ENCODE measurements around the gene TMEM263.
A peak's percentile ranks its signal among the peaks of the same experiment; 100 is the strongest.

Gene TMEM263

DNA sequence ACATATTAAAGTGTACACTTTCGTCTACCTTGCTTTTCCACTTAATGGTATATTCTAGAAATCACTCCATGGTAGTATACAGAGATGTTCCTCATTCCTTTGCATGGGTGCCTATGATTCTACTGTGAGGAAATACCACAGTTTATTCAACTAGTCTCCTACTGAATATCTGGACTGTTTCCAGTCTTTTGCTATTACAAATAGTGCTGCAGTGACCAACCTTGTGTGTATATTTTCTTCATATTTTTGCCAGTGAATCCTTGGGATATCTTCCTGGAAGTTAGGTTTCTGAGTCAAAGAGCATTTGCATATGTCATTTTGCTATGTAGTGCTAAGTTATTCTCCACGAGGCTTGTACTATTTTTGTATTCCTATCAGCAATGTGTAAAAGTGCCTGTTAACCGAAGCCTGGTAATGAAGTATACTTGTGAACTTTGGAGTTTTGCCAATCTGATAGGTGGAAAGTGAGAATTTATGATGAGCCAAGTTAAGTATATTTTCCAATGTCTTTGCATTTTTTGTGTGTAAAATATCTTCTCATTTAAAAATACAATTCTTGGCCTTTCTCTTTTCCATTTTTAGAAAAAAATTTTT is 31.3 kb upstream of the TMEM263 start:
- Mint-ChIP-seq H3K9me3 (peaks cover 10 to 13% of the 10 kb centered on the region in 2 donors), H3K4me1 (no peaks in the 10 kb centered on the region), H3K27ac (no peak overlapping the region), H3K4me3 (no peak overlapping the region), H3K27me3 (peaks cover 21% of the 10 kb centered on the region)
- ATAC-seq (no peak), DNase-seq (no peak)

DNA sequence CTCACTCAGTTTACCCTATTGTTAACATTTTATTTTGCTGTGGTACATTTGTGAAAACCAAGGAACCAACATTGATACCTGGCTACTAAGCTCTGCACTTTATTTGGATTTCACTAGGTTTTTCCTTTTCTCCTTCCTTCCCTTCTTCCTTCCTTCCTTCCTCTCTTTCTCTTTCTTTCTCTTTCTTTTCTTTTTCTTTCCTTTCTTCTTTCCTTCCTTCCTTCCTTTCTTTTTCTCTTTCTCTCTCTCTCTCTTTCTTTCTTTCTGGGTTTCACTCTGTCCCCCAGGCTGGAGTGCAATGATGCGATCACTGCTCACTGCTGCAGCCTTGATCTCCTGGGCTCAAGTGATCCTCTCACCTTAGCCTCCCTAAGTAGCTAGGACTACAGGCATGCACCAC is 29.1 kb upstream of the TMEM263 start:
- H3K27ac Mint-ChIP-seq, result no peak overlapping the region
- ATAC-seq (no peak), DNase-seq (no peak)
- H3K27me3 Mint-ChIP-seq, result peaks cover 25% of the 10 kb centered on the region
- H3K4me1 Mint-ChIP-seq, result no peaks in the 10 kb centered on the region
- peaks cover 10 to 13% of the 10 kb centered on the region in 2 donors for H3K9me3 Mint-ChIP-seq
- no peak overlapping the region for H3K4me3 Mint-ChIP-seq

- no peak for ATAC-seq
- H3K9me3 Mint-ChIP-seq, result no peaks in the 10 kb centered on the region
- H3K27me3 Mint-ChIP-seq, result peaks cover 30% of the 10 kb centered on the region
- H3K4me3 Mint-ChIP-seq, result no peak overlapping the region
- H3K27ac Mint-ChIP-seq, result peak overlapping the region in 1 of 2 donors; percentile 43
- no peaks in the 10 kb centered on the region for H3K4me1 Mint-ChIP-seq
- DNase-seq, result no peak
Measured at GRCh38 chr12:106934277-106934676, 21.4 kb upstream of the TMEM263 start.

DNA sequence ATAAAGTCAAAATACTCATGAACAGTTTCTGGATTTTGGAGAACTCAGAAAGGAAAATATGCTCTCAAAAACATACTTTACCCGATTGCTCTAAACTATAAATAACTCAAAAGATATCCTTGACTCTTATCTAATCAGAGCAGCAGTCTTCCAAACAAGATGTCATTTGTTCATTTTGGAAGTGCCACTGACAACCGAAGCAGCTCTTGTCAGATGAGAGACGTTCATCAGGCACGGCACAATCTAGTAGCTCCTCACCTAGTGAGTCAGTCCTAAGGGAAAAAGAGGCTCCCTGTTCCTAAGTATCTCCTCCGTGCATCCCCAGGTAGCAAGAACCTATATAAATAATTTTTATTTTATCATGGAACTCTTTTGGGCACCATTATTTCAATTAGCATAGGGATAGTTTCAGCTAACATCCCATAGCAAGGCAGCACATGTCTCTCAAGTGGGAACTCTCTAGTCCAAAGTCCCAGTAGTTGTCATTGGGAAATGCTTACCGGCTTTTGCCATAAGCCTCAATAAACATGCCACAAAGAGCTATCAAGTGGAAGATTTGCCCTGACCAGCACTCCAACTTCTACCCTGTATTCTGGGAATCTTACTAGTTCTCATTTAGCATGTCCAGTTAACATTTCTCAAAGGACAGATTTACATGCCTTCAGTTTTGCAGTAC is 14.1 kb upstream of the TMEM263 start:
- ATAC-seq (no peak), DNase-seq (no peak)
- H3K27ac Mint-ChIP-seq, result no peak overlapping the region
- H3K27me3 Mint-ChIP-seq, result no peaks in the 10 kb centered on the region
- H3K9me3 Mint-ChIP-seq, result peaks cover 0 to 5% of the 10 kb centered on the region in 2 donors
- no peaks in the 10 kb centered on the region for H3K4me1 Mint-ChIP-seq
- no peak overlapping the region for H3K4me3 Mint-ChIP-seq

DNA sequence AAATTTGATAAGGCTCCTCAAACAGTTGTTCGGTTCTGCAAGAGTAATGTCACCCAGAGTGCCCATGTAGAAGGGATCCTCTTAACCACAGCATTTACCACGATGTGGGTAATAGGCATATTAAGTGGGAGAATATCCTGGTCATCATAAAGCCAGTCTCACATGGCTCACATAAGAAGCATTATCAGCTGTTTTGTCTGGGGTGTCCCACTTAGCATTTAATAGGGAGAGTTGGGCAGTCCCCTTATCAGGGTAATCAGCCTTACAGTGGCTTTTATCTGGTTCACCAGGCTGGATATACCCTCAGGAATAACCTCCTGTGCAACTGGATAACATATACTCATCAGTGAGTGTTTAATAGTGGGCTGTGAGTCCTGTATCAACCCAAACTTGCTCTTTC is 12.9 kb upstream of the TMEM263 start:
- ATAC-seq (no peak), DNase-seq (no peak)
- Mint-ChIP-seq H3K9me3 (peaks cover 2 to 5% of the 10 kb centered on the region in 2 donors), H3K4me3 (no peak overlapping the region), H3K4me1 (no peaks in the 10 kb centered on the region), H3K27ac (no peak overlapping the region), H3K27me3 (no peaks in the 10 kb centered on the region)

GRCh38 chr12:106945261-106945851 is 10.4 kb upstream of the TMEM263 start:
- DNase-seq (no peak), ATAC-seq (no peak)
- Mint-ChIP-seq H3K27ac (no peak overlapping the region), H3K4me3 (no peak overlapping the region), H3K4me1 (no peaks in the 10 kb centered on the region), H3K9me3 (peaks cover 21 to 27% of the 10 kb centered on the region in 2 donors), H3K27me3 (no peaks in the 10 kb centered on the region)

- DNase-seq, result no peak
- peaks cover 23 to 27% of the 10 kb centered on the region in 2 donors for H3K9me3 Mint-ChIP-seq
- ATAC-seq, result no peak
- no peak overlapping the region for H3K4me3 Mint-ChIP-seq
- H3K27me3 Mint-ChIP-seq, result no peaks in the 10 kb centered on the region
- no peak overlapping the region for H3K27ac Mint-ChIP-seq
- no peaks in the 10 kb centered on the region for H3K4me1 Mint-ChIP-seq
Measured at GRCh38 chr12:106947461-106947860, 8.2 kb upstream of the TMEM263 start.

GRCh38 chr12:106950591-106950990 is 5.1 kb upstream of the TMEM263 start:
- ATAC-seq (no peak), DNase-seq (no peak)
- H3K9me3 Mint-ChIP-seq, result peaks cover 20 to 27% of the 10 kb centered on the region in 2 donors
- no peaks in the 10 kb centered on the region for H3K27me3 Mint-ChIP-seq
- H3K27ac Mint-ChIP-seq, result no peak overlapping the region
- H3K4me3 Mint-ChIP-seq, result no peak overlapping the region
- H3K4me1 Mint-ChIP-seq, result peaks cover 17% of the 10 kb centered on the region

DNA sequence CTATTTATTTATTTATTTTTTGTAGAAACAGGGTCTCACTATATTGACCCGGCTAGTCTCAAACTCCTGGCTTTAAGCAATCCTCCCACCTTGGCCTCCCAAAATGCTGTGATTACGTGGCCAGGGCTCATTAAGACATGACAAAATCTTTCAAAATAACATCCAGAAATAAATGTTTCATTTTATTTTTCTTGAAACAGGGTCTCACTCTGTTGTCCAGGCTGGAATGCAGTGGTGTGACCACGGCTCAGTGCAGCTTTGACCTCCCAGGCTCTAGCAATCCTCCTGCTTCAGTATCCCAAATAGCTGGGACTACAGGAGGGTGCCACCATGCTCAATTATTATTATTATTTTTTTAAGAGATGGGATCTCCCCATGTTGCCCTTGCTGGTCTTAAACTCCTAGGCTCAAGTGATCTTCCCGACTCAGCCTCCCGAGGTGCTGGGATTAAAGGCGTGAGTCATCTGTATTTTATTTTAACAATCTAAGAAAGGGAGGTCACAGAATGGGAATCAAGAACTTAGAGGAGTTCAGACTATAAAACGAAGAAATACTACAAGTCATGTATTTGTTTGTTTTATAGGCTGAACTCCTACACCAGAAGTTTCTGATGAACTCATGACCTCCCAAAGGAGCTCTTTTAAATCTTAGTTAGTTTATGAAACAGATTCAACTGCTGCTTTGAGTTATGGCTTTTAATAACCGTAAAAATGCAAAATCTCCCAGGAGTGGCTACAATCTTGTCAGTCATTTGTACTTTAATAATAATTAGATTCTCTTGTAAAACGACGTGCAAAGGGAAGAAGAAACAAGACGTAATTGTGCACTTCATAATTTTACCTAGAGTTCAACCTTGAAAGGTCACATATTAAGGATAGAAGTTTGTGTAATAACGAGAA is 2.1 kb upstream of the TMEM263 start:
- peak overlapping the region; percentile 16 to 17 for H3K4me3 Mint-ChIP-seq
- peaks cover 28% of the 10 kb centered on the region for H3K4me1 Mint-ChIP-seq
- no peak for DNase-seq
- H3K9me3 Mint-ChIP-seq, result peaks cover 17 to 18% of the 10 kb centered on the region in 2 donors
- H3K27ac Mint-ChIP-seq, result no peak overlapping the region
- no peak for ATAC-seq
- H3K27me3 Mint-ChIP-seq, result no peaks in the 10 kb centered on the region

DNA sequence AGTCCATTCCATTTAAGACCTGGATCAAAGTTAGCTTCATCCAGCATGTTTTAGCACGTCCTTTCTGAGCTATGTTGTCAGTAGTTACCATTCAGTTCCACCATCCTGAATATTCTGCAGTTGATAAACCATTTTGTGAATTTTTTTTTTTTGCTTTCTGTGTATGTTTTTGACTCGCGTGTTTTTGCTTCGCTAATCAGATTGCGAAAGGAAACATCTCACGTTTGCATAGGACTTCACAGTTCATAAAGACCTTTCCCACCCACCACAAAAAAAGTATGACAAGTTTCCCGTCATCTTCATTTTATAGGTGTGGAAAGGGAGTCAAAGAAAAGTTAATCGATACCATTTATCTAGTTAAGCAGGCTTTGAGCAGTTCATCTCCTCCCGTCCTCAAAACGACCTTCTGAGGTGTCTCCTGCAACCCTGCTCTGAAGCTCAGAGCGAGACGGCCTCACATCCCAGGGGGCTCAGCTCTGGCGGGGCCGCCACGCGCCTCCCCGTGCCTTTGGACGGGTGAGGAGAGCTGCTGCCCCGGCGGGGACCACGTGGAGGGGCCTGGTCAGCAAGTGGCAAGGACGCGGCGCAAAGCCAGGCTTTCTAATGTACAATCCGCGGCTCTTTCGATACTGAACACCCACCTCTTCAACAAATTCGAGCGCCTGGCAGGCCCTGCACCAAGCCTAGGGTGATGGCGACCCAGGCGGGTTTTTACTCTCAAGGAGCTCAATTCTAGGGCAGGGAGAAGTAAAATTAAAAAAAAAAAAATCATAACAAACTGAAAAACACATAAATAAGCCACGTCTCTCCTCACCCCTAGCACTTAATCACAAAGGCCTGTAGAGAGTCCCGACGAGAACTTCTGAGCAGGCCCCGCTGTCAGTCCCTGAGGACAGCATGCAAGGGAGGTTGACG is 988 bp upstream of the TMEM263 start:
- Mint-ChIP-seq H3K27me3 (no peaks in the 10 kb centered on the region), H3K27ac (peak overlapping the region; percentile 97 to 98), H3K9me3 (peaks cover 5 to 8% of the 10 kb centered on the region in 2 donors), H3K4me3 (peak overlapping the region; percentile 98 to 100), H3K4me1 (peaks cover 36% of the 10 kb centered on the region)
- ATAC-seq, result peak; percentile 47
- DNase-seq, result no peak

GRCh38 chr12:106956048-106956578 is 406 bp downstream of the TMEM263 start:
- Mint-ChIP-seq H3K4me3 (peak overlapping the region; percentile 98 to 100), H3K4me1 (peaks cover 42% of the 10 kb centered on the region), H3K9me3 (peaks cover 0 to 4% of the 10 kb centered on the region in 2 donors), H3K27me3 (no peaks in the 10 kb centered on the region), H3K27ac (peak overlapping the region; percentile 96 to 98)
- ATAC-seq (peak; percentile 58), DNase-seq (no peak)

DNA sequence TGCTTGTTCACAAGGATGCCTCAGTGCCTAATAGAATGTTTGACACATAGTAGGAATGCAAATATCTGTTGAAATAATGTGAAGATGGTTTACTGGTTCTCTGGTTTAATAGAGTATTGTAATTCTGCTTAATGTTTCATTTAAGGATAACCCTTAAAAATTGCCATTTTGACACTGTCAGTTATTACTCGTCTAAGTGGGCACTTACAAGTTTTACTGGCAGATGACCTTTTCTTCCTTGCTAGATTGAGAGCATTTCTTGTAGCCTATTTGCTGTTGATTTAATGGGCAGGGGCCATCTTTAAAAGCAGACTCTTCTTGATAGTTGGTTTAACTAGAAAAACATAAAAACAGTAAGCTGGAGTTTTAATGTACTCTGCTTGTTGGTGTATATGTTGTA is 1.9 kb downstream of the TMEM263 start:
- Mint-ChIP-seq H3K27me3 (no peaks in the 10 kb centered on the region), H3K4me1 (peaks cover 50% of the 10 kb centered on the region), H3K27ac (peak overlapping the region in 1 of 2 donors; percentile 96), H3K9me3 (peaks cover 0 to under 1% of the 10 kb centered on the region in 2 donors), H3K4me3 (peak overlapping the region; percentile 98 to 100)
- DNase-seq (no peak), ATAC-seq (no peak)

DNA sequence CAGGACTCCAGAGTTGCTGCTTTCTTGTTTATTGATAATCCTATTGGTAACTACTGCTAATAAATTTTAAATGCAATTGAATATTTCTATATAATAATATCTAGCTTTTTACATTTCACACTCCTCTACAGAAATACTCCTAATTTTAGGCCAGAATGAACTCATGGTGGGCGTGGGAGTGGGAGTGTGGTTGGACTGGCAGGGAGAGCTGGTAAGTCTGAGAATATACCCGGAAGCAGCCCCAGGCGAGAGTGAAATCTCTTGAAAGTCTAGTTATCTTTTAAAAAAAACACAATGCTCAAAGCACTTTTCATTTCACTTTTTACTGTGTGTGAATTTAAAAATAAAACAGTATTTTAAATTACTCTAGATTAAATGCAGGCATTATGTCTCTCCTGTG is 4.7 kb downstream of the TMEM263 start:
- DNase-seq, result no peak
- Mint-ChIP-seq H3K27ac (no peak overlapping the region), H3K4me1 (peaks cover 49% of the 10 kb centered on the region), H3K9me3 (no peaks in the 10 kb centered on the region), H3K4me3 (no peak overlapping the region), H3K27me3 (no peaks in the 10 kb centered on the region)
- no peak for ATAC-seq

DNA sequence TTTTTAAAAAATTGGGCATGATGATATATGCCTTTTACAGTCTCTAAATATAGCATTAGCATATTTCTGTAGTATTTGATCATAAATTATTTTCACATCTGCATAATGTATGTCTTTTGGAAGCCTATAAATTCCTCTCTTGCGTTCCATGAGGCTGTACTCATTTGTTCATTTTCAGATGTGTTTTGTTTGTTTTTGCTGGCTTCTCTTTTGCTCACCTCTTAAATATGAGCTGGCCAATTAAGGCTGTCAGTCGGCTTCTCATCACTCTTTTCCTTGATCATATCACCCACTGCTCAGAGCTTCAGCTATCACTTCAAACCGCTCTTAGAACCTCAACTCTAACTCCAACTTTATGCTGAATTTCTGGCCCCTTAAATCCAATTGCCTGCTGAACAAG is 6.6 kb downstream of the TMEM263 start:
- Mint-ChIP-seq H3K4me3 (no peak overlapping the region), H3K27ac (no peak overlapping the region), H3K27me3 (no peaks in the 10 kb centered on the region), H3K9me3 (no peaks in the 10 kb centered on the region), H3K4me1 (peaks cover 54% of the 10 kb centered on the region)
- ATAC-seq (no peak), DNase-seq (no peak)
